DND-41 (cell line): Measurements from ENCODE around the gene EAPP.

Experiments used
- CTCF ChIP-seq: IDR thresholded peaks from 2 replicates; pipeline ENCODE4 v1.5.1; 2012; ENCODE audit warnings: borderline replicate concordance, low read length, moderate library complexity, mild to moderate bottlenecking; ENCODE audit not compliant: poor library complexity, severe bottlenecking; ENCODE audit errors: extremely low read depth
- EZH2 ChIP-seq: IDR thresholded peaks from 3 replicates; pipeline ENCODE4 v1.6.1; 2012; ENCODE audit warnings: borderline replicate concordance, low read depth, mild to moderate bottlenecking, moderate library complexity, low read length, inconsistent platforms; ENCODE audit not compliant: severe bottlenecking

- no peak for TF ChIP-seq CTCF
- TF ChIP-seq EZH2 = no peak
Observed at GRCh38 chr14:34496007-34496678, 43.4 kb downstream of the EAPP start.
